Activated CD4-positive, alpha-beta T cell treated with anti-CD3 and anti-CD28 coated beads, Interleukin-2, amount 10 ng/mL, durations not matched to agents 7 days and 5 days (primary cell): ENCODE results near the gene USH1C. TPM values are rescaled to one million over a fixed set of nuclear protein-coding genes. Genes with fewer than 3 reads are reported as not detected.

ENCODE experiments used
- CTCF ChIA-PET: fragments of 350-600 bp; sonication (Branson Sonifier 250); formaldehyde crosslinking; loops from one replicate; lab custom pipeline; 2021; ENCODE audit warnings: antibody characterized with exemption; lab: Charles Lee
- POLR2A ChIA-PET: fragments of 350-600 bp; sonication (Branson Sonifier 250); formaldehyde crosslinking; loops from one replicate; lab custom pipeline; 2021; ENCODE audit warnings: antibody characterized with exemption; lab: Charles Lee
- DNase-seq: peaks from one replicate; pipeline ENCODE4 v3.0.0-alpha.2; 2020
- H3K27ac Mint-ChIP-seq: one replicate; pipeline ENCODE4 v1.8.0; 2021; ENCODE audit warnings: mild to moderate bottlenecking, moderate library complexity, mixed read lengths
- H3K27me3 Mint-ChIP-seq: one replicate; pipeline ENCODE4 v1.8.0; 2021; ENCODE audit warnings: mixed read lengths
- H3K36me3 Mint-ChIP-seq: one replicate; pipeline ENCODE4 v1.8.0; 2021; ENCODE audit warnings: low read depth, mixed read lengths
- H3K4me1 Mint-ChIP-seq: one replicate; pipeline ENCODE4 v1.8.0; 2021; ENCODE audit warnings: mixed read lengths
- H3K4me3 Mint-ChIP-seq: one replicate; pipeline ENCODE4 v1.8.0; 2021; ENCODE audit warnings: mild to moderate bottlenecking, moderate library complexity, mixed read lengths
- H3K9me3 Mint-ChIP-seq: one replicate; pipeline ENCODE4 v1.8.0; 2021; ENCODE audit warnings: mixed read lengths
- total RNA-seq, 2 experiments: library from RNA; stranded (reverse); gene quantifications; one replicate each; pipeline ENCODE4 v1.2.3, GENCODE V29; 2021

The USH1C gene
- total RNA-seq, 2 experiments from 2014 or later = not detected

GRCh38 chr11:17561526-17561925 lies 17.3 kb upstream of the USH1C start:
- Mint-ChIP-seq H3K9me3 (no peaks in the 10 kb centered on the region), H3K4me3 (no peak overlapping the region), H3K36me3 (no peaks in the 10 kb centered on the region), H3K27ac (no peak overlapping the region), H3K4me1 (no peaks in the 10 kb centered on the region), H3K27me3 (no peaks in the 10 kb centered on the region)
- POLR2A ChIA-PET = no interaction called here
- CTCF ChIA-PET = no interaction called here
- no peak for DNase-seq

- Mint-ChIP-seq H3K27me3 (no peaks in the 10 kb centered on the region), H3K27ac (no peak overlapping the region), H3K4me3 (no peak overlapping the region), H3K36me3 (no peaks in the 10 kb centered on the region), H3K4me1 (no peaks in the 10 kb centered on the region), H3K9me3 (no peaks in the 10 kb centered on the region)
- no peak for DNase-seq
- ChIA-PET CTCF (no interaction called here), POLR2A (no interaction called here)
Observed at GRCh38 chr11:17561111-17561415, 16.8 kb upstream of the USH1C start.

DNA sequence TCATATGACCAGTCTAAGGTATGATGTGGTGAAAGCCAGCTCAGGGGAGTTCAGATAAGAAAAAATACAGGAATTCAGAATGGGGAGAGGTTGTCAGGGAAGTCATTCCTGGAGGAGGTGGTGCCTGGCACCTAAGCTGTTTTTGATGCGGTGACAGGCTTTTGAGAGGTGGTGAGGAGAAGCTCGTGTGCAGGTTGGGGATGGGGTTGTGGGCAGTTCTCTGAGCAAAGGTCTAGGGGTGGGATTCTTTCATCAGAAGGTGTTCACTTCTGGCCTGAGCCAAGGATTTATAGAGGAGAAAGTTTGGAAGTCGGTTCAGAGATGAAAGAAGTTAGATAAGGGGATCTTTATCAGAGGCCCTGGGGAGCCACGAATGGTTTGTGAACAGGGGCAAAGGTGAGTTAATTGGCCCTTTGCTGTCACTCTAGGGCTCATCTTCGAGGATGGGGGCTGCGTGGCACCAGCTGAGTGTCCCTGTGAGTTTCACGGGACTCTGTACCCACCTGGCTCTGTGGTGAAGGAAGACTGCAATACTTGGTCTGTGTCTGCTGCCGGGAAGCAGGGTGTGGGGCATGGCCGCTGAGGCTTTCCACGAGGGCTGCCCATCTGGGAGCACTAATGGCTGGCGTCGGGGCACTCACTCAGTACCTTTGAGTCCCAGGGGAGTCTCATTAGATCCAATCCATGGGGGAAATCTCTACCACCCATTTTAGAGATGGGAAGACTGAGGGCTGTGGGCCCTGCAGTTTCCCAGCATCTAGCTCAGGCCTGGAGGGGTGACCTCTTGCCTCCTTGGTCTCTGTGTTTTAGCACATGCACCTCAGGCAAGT lies 16.3 kb upstream of the USH1C start:
- Mint-ChIP-seq H3K4me3 (no peak overlapping the region), H3K27me3 (no peaks in the 10 kb centered on the region), H3K36me3 (no peaks in the 10 kb centered on the region), H3K27ac (no peak overlapping the region), H3K9me3 (no peaks in the 10 kb centered on the region), H3K4me1 (no peaks in the 10 kb centered on the region)
- ChIA-PET POLR2A (no interaction called here), CTCF (no interaction called here)
- DNase-seq = no peak

- ChIA-PET POLR2A (no interaction called here), CTCF (no interaction called here)
- H3K27me3 Mint-ChIP-seq = no peaks in the 10 kb centered on the region
- H3K4me3 Mint-ChIP-seq = no peak overlapping the region
- H3K9me3 Mint-ChIP-seq = no peaks in the 10 kb centered on the region
- no peak for DNase-seq
- H3K4me1 Mint-ChIP-seq = no peaks in the 10 kb centered on the region
- no peaks in the 10 kb centered on the region for H3K36me3 Mint-ChIP-seq
- H3K27ac Mint-ChIP-seq = no peak overlapping the region
Observed at GRCh38 chr11:17559341-17560087, 15.3 kb upstream of the USH1C start.

GRCh38 chr11:17558916-17559315 lies 14.7 kb upstream of the USH1C start:
- no peak for DNase-seq
- Mint-ChIP-seq H3K36me3 (no peaks in the 10 kb centered on the region), H3K9me3 (no peaks in the 10 kb centered on the region), H3K27ac (no peak overlapping the region), H3K4me3 (no peak overlapping the region), H3K27me3 (no peaks in the 10 kb centered on the region), H3K4me1 (no peaks in the 10 kb centered on the region)
- POLR2A ChIA-PET = no interaction called here
- CTCF ChIA-PET = no interaction called here

- H3K27ac Mint-ChIP-seq = no peak overlapping the region
- ChIA-PET CTCF (no interaction called here), POLR2A (no interaction called here)
- no peaks in the 10 kb centered on the region for H3K27me3 Mint-ChIP-seq
- DNase-seq = no peak
- H3K9me3 Mint-ChIP-seq = no peaks in the 10 kb centered on the region
- H3K4me1 Mint-ChIP-seq = no peaks in the 10 kb centered on the region
- H3K36me3 Mint-ChIP-seq = no peaks in the 10 kb centered on the region
- no peak overlapping the region for H3K4me3 Mint-ChIP-seq
Observed at GRCh38 chr11:17558025-17558780, 14.0 kb upstream of the USH1C start.

DNA sequence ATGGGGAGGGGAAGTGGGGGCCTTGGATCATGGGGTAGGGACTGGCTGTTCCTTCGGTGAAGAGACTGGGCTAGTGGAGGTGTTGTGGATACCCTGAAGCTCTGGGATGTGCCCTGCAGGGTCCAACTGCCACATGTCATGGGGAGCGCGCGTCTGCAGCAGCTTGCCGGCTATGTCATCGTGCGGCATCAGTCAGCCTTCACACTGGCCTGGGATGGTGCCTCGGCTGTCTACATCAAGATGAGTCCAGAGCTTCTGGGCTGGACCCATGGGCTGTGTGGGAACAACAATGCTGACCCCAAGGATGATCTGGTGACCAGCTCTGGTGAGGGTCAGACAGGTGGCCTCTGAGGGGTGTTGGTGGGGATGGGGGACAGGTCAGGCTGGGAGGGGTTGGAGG lies 12.8 kb upstream of the USH1C start:
- H3K9me3 Mint-ChIP-seq = no peaks in the 10 kb centered on the region
- ChIA-PET POLR2A (no interaction called here), CTCF (no interaction called here)
- no peak overlapping the region for H3K27ac Mint-ChIP-seq
- no peaks in the 10 kb centered on the region for H3K36me3 Mint-ChIP-seq
- H3K27me3 Mint-ChIP-seq = no peaks in the 10 kb centered on the region
- no peak overlapping the region for H3K4me3 Mint-ChIP-seq
- no peaks in the 10 kb centered on the region for H3K4me1 Mint-ChIP-seq
- no peak for DNase-seq

- no peaks in the 10 kb centered on the region for H3K27me3 Mint-ChIP-seq
- POLR2A ChIA-PET = no interaction called here
- H3K9me3 Mint-ChIP-seq = no peaks in the 10 kb centered on the region
- H3K4me3 Mint-ChIP-seq = no peak overlapping the region
- H3K36me3 Mint-ChIP-seq = no peaks in the 10 kb centered on the region
- DNase-seq = no peak
- no peak overlapping the region for H3K27ac Mint-ChIP-seq
- CTCF ChIA-PET = no interaction called here
- peaks cover 5% of the 10 kb centered on the region for H3K4me1 Mint-ChIP-seq
Observed at GRCh38 chr11:17554487-17554886, 10.3 kb upstream of the USH1C start.

DNA sequence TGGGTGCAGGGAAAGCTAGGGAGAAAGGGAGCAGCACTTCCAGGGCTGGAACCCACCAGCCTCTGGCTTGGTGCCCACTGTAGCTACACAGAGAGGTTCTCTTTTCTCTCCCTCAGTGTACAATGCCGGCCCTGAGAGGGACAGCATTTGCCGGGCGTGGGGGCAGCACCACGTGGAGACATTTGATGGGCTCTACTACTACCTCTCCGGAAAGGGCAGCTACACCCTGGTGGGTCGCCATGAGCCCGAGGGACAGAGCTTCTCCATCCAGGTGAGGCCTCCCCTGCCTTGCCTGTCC lies 9.0 kb upstream of the USH1C start:
- ChIA-PET POLR2A (no interaction called here), CTCF (no interaction called here)
- Mint-ChIP-seq H3K36me3 (no peaks in the 10 kb centered on the region), H3K27me3 (no peaks in the 10 kb centered on the region), H3K4me1 (peaks cover 5% of the 10 kb centered on the region), H3K4me3 (no peak overlapping the region), H3K27ac (no peak overlapping the region), H3K9me3 (no peaks in the 10 kb centered on the region)
- DNase-seq = no peak

GRCh38 chr11:17552392-17553248 lies 8.4 kb upstream of the USH1C start:
- DNase-seq = no peak
- no peak overlapping the region for H3K4me3 Mint-ChIP-seq
- ChIA-PET CTCF (interaction anchor here (0.8 kb wide), 1 partner anchor 25 kb away, joined by 3 read pairs; no protein-coding TSS in a partner anchor), POLR2A (no interaction called here)
- H3K36me3 Mint-ChIP-seq = no peaks in the 10 kb centered on the region
- peaks cover under 1% of the 10 kb centered on the region for H3K27me3 Mint-ChIP-seq
- H3K4me1 Mint-ChIP-seq = peaks cover 5% of the 10 kb centered on the region
- H3K9me3 Mint-ChIP-seq = no peaks in the 10 kb centered on the region
- H3K27ac Mint-ChIP-seq = no peak overlapping the region

DNA sequence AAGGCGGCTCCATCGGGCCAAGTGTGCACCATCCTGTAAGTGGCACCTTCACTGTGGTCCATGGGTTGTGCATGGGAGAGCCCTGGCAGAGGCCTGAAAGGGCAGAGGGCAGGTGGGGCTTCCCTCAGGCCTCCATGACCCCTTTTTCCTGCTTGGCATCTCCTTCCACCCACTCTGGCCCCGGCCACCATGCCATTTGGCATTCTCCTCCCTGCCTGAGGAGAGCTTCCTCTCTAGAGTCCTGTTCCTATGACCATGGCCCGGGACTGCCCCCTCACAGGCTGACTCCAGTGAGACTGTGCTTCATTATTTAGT lies 7.8 kb upstream of the USH1C start:
- DNase-seq = no peak
- CTCF ChIA-PET = interaction anchor here (0.8 kb wide), 1 partner anchor 25 kb away, joined by 3 read pairs; no protein-coding TSS in a partner anchor
- Mint-ChIP-seq H3K27ac (no peak overlapping the region), H3K4me3 (no peak overlapping the region), H3K4me1 (peaks cover 5% of the 10 kb centered on the region), H3K9me3 (no peaks in the 10 kb centered on the region), H3K36me3 (no peaks in the 10 kb centered on the region), H3K27me3 (peaks cover 5% of the 10 kb centered on the region)
- POLR2A ChIA-PET = no interaction called here

GRCh38 chr11:17551347-17552040 lies 7.3 kb upstream of the USH1C start:
- POLR2A ChIA-PET = no interaction called here
- H3K36me3 Mint-ChIP-seq = no peaks in the 10 kb centered on the region
- H3K9me3 Mint-ChIP-seq = no peaks in the 10 kb centered on the region
- H3K4me3 Mint-ChIP-seq = no peak overlapping the region
- peaks cover 8% of the 10 kb centered on the region for H3K27me3 Mint-ChIP-seq
- no peak overlapping the region for H3K27ac Mint-ChIP-seq
- DNase-seq = no peak
- CTCF ChIA-PET = no interaction called here
- peaks cover 5% of the 10 kb centered on the region for H3K4me1 Mint-ChIP-seq
